ENCODE data around the gene C15orf62.

C15orf62 gene

DNA sequence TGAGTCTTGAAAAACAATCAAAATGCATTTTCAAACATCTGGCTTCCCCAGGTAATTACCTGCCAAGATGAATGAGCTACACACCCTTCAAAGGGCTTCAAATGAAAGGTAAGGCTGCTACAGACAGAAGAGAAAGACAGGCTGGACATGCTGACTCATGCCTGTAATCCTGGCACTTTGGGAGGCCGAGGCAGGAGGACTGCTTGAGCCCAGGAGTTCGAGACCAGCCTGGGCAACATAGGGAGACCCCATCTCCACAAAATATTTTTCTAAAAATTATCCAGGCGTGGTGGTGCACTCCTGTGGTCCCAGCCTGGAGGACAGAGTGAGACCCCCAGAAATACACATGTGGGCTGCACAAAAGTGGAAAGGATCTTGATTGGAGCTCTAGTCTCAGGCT is 22.6 kb downstream of the C15orf62 start:
- H4K20me1 ChIP-seq (ENCODE audit: insufficient read depth, low read length) = no peaks in the 10 kb centered on the region
- no peaks in the 10 kb centered on the region for H3K9me3 ChIP-seq (ENCODE audit: insufficient read depth, low read length)
- no peak for TF ChIP-seq EZH2phosphoT487 (IDR thresholded peaks at IDR 0.05; ENCODE audit: low read depth)
- TF ChIP-seq, protein P1, sequence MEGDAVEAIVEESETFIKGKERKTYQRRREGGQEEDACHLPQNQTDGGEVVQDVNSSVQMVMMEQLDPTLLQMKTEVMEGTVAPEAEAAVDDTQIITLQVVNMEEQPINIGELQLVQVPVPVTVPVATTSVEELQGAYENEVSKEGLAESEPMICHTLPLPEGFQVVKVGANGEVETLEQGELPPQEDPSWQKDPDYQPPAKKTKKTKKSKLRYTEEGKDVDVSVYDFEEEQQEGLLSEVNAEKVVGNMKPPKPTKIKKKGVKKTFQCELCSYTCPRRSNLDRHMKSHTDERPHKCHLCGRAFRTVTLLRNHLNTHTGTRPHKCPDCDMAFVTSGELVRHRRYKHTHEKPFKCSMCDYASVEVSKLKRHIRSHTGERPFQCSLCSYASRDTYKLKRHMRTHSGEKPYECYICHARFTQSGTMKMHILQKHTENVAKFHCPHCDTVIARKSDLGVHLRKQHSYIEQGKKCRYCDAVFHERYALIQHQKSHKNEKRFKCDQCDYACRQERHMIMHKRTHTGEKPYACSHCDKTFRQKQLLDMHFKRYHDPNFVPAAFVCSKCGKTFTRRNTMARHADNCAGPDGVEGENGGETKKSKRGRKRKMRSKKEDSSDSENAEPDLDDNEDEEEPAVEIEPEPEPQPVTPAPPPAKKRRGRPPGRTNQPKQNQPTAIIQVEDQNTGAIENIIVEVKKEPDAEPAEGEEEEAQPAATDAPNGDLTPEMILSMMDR (IDR thresholded peaks at IDR 0.05; ENCODE audit: low read depth, low read length) = no peak
- H3K4me2 ChIP-seq (ENCODE audit: low read length) = no peak overlapping the region
- no peak overlapping the region for H3K4me3 ChIP-seq (ENCODE audit: low read length)
- H3K9ac ChIP-seq (ENCODE audit: low read length) = no peak overlapping the region
- H3K79me2 ChIP-seq (ENCODE audit: low read length) = no peaks in the 10 kb centered on the region
- H2AFZ ChIP-seq (ENCODE audit: low read depth, low read length) = no peak overlapping the region
- H3K27me3 ChIP-seq (ENCODE audit: low read depth, low read length) = no peaks in the 10 kb centered on the region
- no peak overlapping the region for H3K27ac ChIP-seq (ENCODE audit: low read length)
- H3K4me1 ChIP-seq (ENCODE audit: low read length) = no peaks in the 10 kb centered on the region
- no peaks in the 10 kb centered on the region for H3K36me3 ChIP-seq (replicated peaks; ENCODE audit: low read depth, low read length)

DNA sequence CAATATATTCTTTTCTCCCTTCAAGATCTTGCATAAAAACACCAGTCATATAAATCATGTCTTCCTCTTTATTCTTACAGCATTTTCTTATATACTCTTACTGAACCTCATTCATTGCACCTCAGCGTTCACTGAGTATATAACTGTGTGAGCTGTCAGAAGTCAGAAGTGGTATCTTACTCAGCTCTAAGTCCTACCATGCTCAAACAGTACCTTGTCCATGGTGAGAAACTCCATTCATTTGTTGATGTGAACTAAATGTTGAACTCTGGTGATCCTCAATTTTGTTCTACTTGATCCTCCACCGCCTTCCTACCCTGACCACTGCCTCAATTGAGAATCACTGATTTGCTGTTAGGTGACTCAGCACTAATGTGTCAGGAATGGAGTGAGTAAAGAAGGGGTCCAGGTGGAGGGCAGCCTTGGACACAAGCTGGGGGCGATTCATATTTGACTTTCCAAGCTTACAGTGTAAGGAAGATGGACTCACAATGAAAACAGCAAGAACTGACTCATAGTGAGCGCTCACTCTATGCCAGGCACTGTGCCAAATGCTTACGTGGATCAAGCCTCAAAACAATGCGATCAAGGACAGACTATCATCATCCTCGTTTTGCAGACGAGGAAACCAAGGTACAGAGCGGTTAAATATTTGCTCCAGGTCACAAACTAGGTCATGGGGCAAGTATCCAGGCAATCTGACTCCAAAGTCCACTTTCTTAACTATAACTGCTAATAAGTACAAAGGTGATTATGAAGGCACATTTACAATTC is 23.6 kb downstream of the C15orf62 start:
- H3K4me1 ChIP-seq (ENCODE audit: low read length) = no peaks in the 10 kb centered on the region
- no peaks in the 10 kb centered on the region for H4K20me1 ChIP-seq (ENCODE audit: insufficient read depth, low read length)
- H3K4me2 ChIP-seq (ENCODE audit: low read length) = no peak overlapping the region
- H3K36me3 ChIP-seq (replicated peaks; ENCODE audit: low read depth, low read length) = no peaks in the 10 kb centered on the region
- no peaks in the 10 kb centered on the region for H3K79me2 ChIP-seq (ENCODE audit: low read length)
- H3K27ac ChIP-seq (ENCODE audit: low read length) = no peak overlapping the region
- H3K4me3 ChIP-seq (ENCODE audit: low read length) = no peak overlapping the region
- no peak overlapping the region for H2AFZ ChIP-seq (ENCODE audit: low read depth, low read length)
- H3K9me3 ChIP-seq (ENCODE audit: insufficient read depth, low read length) = no peaks in the 10 kb centered on the region
- no peak for TF ChIP-seq EZH2phosphoT487 (IDR thresholded peaks at IDR 0.05; ENCODE audit: low read depth)
- TF ChIP-seq, protein P1 (IDR thresholded peaks at IDR 0.05; ENCODE audit: low read depth, low read length) = no peak
- H3K27me3 ChIP-seq (ENCODE audit: low read depth, low read length) = no peaks in the 10 kb centered on the region
- H3K9ac ChIP-seq (ENCODE audit: low read length) = no peak overlapping the region

DNA sequence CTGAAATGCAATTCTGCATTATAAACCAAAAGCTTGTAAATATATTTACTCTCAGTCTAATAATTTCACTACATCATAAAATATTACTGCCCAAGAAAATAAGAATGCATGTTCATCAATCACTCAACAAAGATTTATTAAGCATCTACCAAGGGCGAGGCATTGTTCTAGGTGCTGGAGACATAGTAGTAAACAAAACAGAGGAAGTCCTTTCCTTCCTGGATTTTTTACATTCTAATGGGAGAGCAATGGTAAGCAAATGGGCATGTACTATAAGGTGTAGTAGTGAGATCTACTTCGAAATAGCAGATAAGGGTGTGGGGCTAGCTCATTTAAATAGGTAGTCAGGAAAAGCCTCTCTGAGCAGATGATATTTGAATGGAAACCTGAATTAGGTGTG is 26.3 kb downstream of the C15orf62 start:
- TF ChIP-seq EZH2phosphoT487 (IDR thresholded peaks at IDR 0.05; ENCODE audit: low read depth) = no peak
- TF ChIP-seq, protein P1 (IDR thresholded peaks at IDR 0.05; ENCODE audit: low read depth, low read length) = no peak
- H2AFZ ChIP-seq (ENCODE audit: low read depth, low read length) = no peak overlapping the region
- no peaks in the 10 kb centered on the region for H3K27me3 ChIP-seq (ENCODE audit: low read depth, low read length)
- H3K4me1 ChIP-seq (ENCODE audit: low read length) = no peaks in the 10 kb centered on the region
- no peak overlapping the region for H3K9ac ChIP-seq (ENCODE audit: low read length)
- H3K79me2 ChIP-seq (ENCODE audit: low read length) = no peaks in the 10 kb centered on the region
- H3K27ac ChIP-seq (ENCODE audit: low read length) = no peak overlapping the region
- no peaks in the 10 kb centered on the region for H3K9me3 ChIP-seq (ENCODE audit: insufficient read depth, low read length)
- no peaks in the 10 kb centered on the region for H3K36me3 ChIP-seq (replicated peaks; ENCODE audit: low read depth, low read length)
- H3K4me3 ChIP-seq (ENCODE audit: low read length) = no peak overlapping the region
- no peak overlapping the region for H3K4me2 ChIP-seq (ENCODE audit: low read length)
- H4K20me1 ChIP-seq (ENCODE audit: insufficient read depth, low read length) = no peaks in the 10 kb centered on the region

DNA sequence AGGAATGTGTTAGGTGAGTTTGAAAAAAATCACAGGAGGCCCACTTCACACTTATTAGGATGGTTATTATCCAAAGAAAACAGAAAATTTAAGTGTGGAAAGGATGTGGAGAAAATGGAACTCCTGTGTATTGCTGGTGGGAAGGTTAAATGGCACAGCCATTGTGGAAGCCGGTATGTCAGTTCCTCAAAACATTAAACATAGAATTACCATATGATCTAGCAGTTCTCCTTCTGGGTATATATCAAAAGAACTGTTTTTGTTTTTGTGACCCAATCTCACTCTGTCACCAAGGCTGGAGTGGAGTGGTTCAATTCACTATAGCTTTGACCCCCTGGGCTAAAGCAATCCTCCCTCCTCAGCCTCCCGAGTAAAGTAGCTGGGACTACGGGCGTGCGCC is 26.7 kb downstream of the C15orf62 start:
- Histone ChIP-seq H3K79me2 (ENCODE audit: low read length) (no peaks in the 10 kb centered on the region), H3K27me3 (ENCODE audit: low read depth, low read length) (no peaks in the 10 kb centered on the region), H3K4me1 (ENCODE audit: low read length) (no peaks in the 10 kb centered on the region), H3K9ac (ENCODE audit: low read length) (no peak overlapping the region), H3K4me2 (ENCODE audit: low read length) (no peak overlapping the region), H2AFZ (ENCODE audit: low read depth, low read length) (no peak overlapping the region), H3K9me3 (ENCODE audit: insufficient read depth, low read length) (no peaks in the 10 kb centered on the region), H3K4me3 (ENCODE audit: low read length) (no peak overlapping the region), H3K27ac (ENCODE audit: low read length) (no peak overlapping the region), H3K36me3 (replicated peaks; ENCODE audit: low read depth, low read length) (no peaks in the 10 kb centered on the region), H4K20me1 (ENCODE audit: insufficient read depth, low read length) (no peaks in the 10 kb centered on the region)
- TF ChIP-seq, protein P1 (IDR thresholded peaks at IDR 0.05; ENCODE audit: low read depth, low read length) = no peak
- TF ChIP-seq EZH2phosphoT487 (IDR thresholded peaks at IDR 0.05; ENCODE audit: low read depth) = no peak
